ENCODE measurements around the gene NFATC1. TPM values are rescaled to one million over a fixed set of nuclear protein-coding genes. Genes with fewer than 3 reads are reported as not detected.

NFATC1 gene
- total RNA-seq, 1 donor from 2014 or later: 18.3 TPM

- DNase-seq: no peak
- intact Hi-C loops (cut with micrococcal nuclease): no loop called here
- Histone ChIP-seq H3K9me3 (replicated peaks) (no peaks in the 10 kb centered on the region), H3K4me1 (no peaks in the 10 kb centered on the region), H3K27ac (replicated peaks) (no peak overlapping the region), H3K36me3 (no peaks in the 10 kb centered on the region), H3K4me3 (no peak overlapping the region), H3K27me3 (ENCODE audit: low read depth) (peaks cover 3% of the 10 kb centered on the region)
- no peak for TF ChIP-seq CTCF (IDR thresholded peaks at IDR 0.05; ENCODE audit: borderline replicate concordance)
These were observed 162.6 kb downstream of the NFATC1 start for GRCh38 chr18:79558196-79558932.

- intact Hi-C loops (cut with micrococcal nuclease): no loop called here
- H3K36me3 ChIP-seq: no peaks in the 10 kb centered on the region
These were observed 163.2 kb downstream of the NFATC1 start for GRCh38 chr18:79558933-79559416.

GRCh38 chr18:79559436-79559835 is 163.7 kb downstream of the NFATC1 start:
- Histone ChIP-seq H3K4me1 (no peaks in the 10 kb centered on the region), H3K27ac (replicated peaks) (no peak overlapping the region), H3K36me3 (no peaks in the 10 kb centered on the region), H3K27me3 (ENCODE audit: low read depth) (peaks cover 3% of the 10 kb centered on the region), H3K9me3 (replicated peaks) (no peaks in the 10 kb centered on the region), H3K4me3 (no peak overlapping the region)
- intact Hi-C loops (cut with micrococcal nuclease): no loop called here
- no peak for DNase-seq
- TF ChIP-seq CTCF (IDR thresholded peaks at IDR 0.05; ENCODE audit: borderline replicate concordance): no peak

More at GRCh38 chr18:79558933-79559416, 163.2 kb downstream of the NFATC1 start:
- no peak for DNase-seq
- Histone ChIP-seq H3K27ac (replicated peaks) (no peak overlapping the region), H3K27me3 (ENCODE audit: low read depth) (peaks cover 3% of the 10 kb centered on the region), H3K4me1 (no peaks in the 10 kb centered on the region), H3K4me3 (no peak overlapping the region), H3K9me3 (replicated peaks) (no peaks in the 10 kb centered on the region)
- no peak for TF ChIP-seq CTCF (IDR thresholded peaks at IDR 0.05; ENCODE audit: borderline replicate concordance)

GRCh38 chr18:79560042-79560860 is 164.5 kb downstream of the NFATC1 start:
- no peak for TF ChIP-seq CTCF (IDR thresholded peaks at IDR 0.05; ENCODE audit: borderline replicate concordance)
- intact Hi-C loops (cut with micrococcal nuclease): no loop called here
- peaks cover 5% of the 10 kb centered on the region for H3K4me1 ChIP-seq
- H3K36me3 ChIP-seq: no peaks in the 10 kb centered on the region
- no peaks in the 10 kb centered on the region for H3K9me3 ChIP-seq (replicated peaks)
- H3K4me3 ChIP-seq: no peak overlapping the region
- DNase-seq: no peak
- no peaks in the 10 kb centered on the region for H3K27me3 ChIP-seq (ENCODE audit: low read depth)
- no peak overlapping the region for H3K27ac ChIP-seq (replicated peaks)

- no peak for DNase-seq
- Histone ChIP-seq H3K27me3 (ENCODE audit: low read depth) (no peaks in the 10 kb centered on the region), H3K27ac (replicated peaks) (no peak overlapping the region), H3K9me3 (replicated peaks) (no peaks in the 10 kb centered on the region), H3K4me1 (peaks cover 8% of the 10 kb centered on the region), H3K4me3 (no peak overlapping the region), H3K36me3 (no peaks in the 10 kb centered on the region)
- intact Hi-C loops (cut with micrococcal nuclease): no loop called here
- TF ChIP-seq CTCF (IDR thresholded peaks at IDR 0.05; ENCODE audit: borderline replicate concordance): no peak
These were observed 165.1 kb downstream of the NFATC1 start for GRCh38 chr18:79560861-79561210.

Measured in left ventricle myocardium inferior (tissue), 1 donor.